HG03442 (cell line): ENCODE measurements around the gene CHD5.
"Not testable (repeated sequence)": the region's sequence is repeated elsewhere in the genome, so short reads cannot be mapped to it uniquely, and the experiment has no call there.

Source experiments
- ATAC-seq: cut with Tn5 transposase; IDR thresholded peaks from one replicate; pipeline ENCODE4 v1.9.1; 2021; ENCODE audit warnings: mild to moderate bottlenecking, moderate library complexity; ENCODE audit not compliant: unreplicated experiment

The CHD5 gene

GRCh38 chr1:6070450-6070974, 109.6 kb downstream of the CHD5 start:
- ATAC-seq = no peak

- ATAC-seq = no peak
Observed at GRCh38 chr1:6069573-6069972, 110.5 kb downstream of the CHD5 start.

- no peak for ATAC-seq
Observed at GRCh38 chr1:6068932-6069331, 111.2 kb downstream of the CHD5 start.

- ATAC-seq = no peak
Observed at GRCh38 chr1:6068073-6068472, 112.0 kb downstream of the CHD5 start.

- ATAC-seq = no peak
Observed at GRCh38 chr1:6066680-6067079, 113.4 kb downstream of the CHD5 start.

GRCh38 chr1:6065093-6065858, 114.8 kb downstream of the CHD5 start:
- no peak for ATAC-seq

- ATAC-seq = not testable (repeated sequence)
Observed at GRCh38 chr1:6063532-6064053, 116.5 kb downstream of the CHD5 start.

- ATAC-seq = no peak
Observed at GRCh38 chr1:6062670-6063069, 117.5 kb downstream of the CHD5 start.

- ATAC-seq = no peak
Observed at GRCh38 chr1:6059866-6060265, 120.3 kb downstream of the CHD5 start.

GRCh38 chr1:6057170-6057845, 122.8 kb downstream of the CHD5 start:
- no peak for ATAC-seq

- ATAC-seq = no peak
Observed at GRCh38 chr1:6056572-6056948, 123.6 kb downstream of the CHD5 start.

GRCh38 chr1:6054596-6054995, 125.5 kb downstream of the CHD5 start:
- no peak for ATAC-seq

- no peak for ATAC-seq
Observed at GRCh38 chr1:6053206-6053546, 126.9 kb downstream of the CHD5 start.

GRCh38 chr1:6052543-6053205, 127.4 kb downstream of the CHD5 start:
- ATAC-seq = no peak
